DOHH2 (cell line): ENCODE results near the gene CERS3.
A peak's percentile ranks its signal among the peaks of the same experiment; 100 is the strongest.

Experiments used
- H3F3A ChIP-seq: fragments of 200-600 bp; sonication (generic), shearing (Covaris generic); 2 replicates; pipeline ENCODE4 v1.6.0; 2016; ENCODE audit warnings: antibody characterized with exemption, mild to moderate bottlenecking; ENCODE audit not compliant: control insufficient read depth, insufficient read depth
- H3K27ac ChIP-seq: fragments of 200-600 bp; sonication (generic); 2 replicates; pipeline ENCODE4 v1.5.1; 2014; ENCODE audit warnings: low read depth, mild to moderate bottlenecking, low read length, moderate library complexity
- H3K27me3 ChIP-seq: fragments of 200-600 bp; sonication (generic); 2 replicates; pipeline ENCODE4 v1.6.1; 2014; ENCODE audit warnings: mild to moderate bottlenecking, low read length, mixed read lengths; ENCODE audit not compliant: control insufficient read depth
- H3K36me3 ChIP-seq: fragments of 200-600 bp; sonication (generic); 2 replicates; pipeline ENCODE4 v1.6.1; 2014; ENCODE audit warnings: mild to moderate bottlenecking, low read length, moderate library complexity, mixed read lengths; ENCODE audit not compliant: control insufficient read depth
- H3K4me1 ChIP-seq: fragments of 200-600 bp; sonication (generic); 2 replicates; pipeline ENCODE4 v1.6.1; 2014; ENCODE audit warnings: mild to moderate bottlenecking, low read length, mixed read lengths; ENCODE audit not compliant: control insufficient read depth
- H3K4me2 ChIP-seq: fragments of 200-600 bp; sonication (generic); 2 replicates; pipeline ENCODE4 v1.6.0; 2014; ENCODE audit warnings: mild to moderate bottlenecking, low read length, moderate library complexity
- H3K4me3 ChIP-seq: fragments of 200-600 bp; sonication (generic); 2 replicates; pipeline ENCODE4 v1.5.1; 2014; ENCODE audit warnings: mild to moderate bottlenecking, low read length, mixed read lengths
- H3K79me2 ChIP-seq: fragments of 200-600 bp; sonication (generic); 2 replicates; pipeline ENCODE4 v1.6.1; 2014; ENCODE audit warnings: mild to moderate bottlenecking, low read length, mixed read lengths; ENCODE audit not compliant: control insufficient read depth
- H3K9me2 ChIP-seq: fragments of 200-600 bp; sonication (generic); replicated peaks from 2 replicates; pipeline ENCODE4 v1.6.1; 2014; ENCODE audit warnings: mild to moderate bottlenecking, low read length, mixed read lengths; ENCODE audit not compliant: control insufficient read depth
- H3K9me3 ChIP-seq: fragments of 200-600 bp; sonication (generic); 2 replicates; pipeline ENCODE4 v1.6.1; 2014; ENCODE audit warnings: antibody characterized with exemption, low read length, mixed read lengths; ENCODE audit not compliant: control insufficient read depth, insufficient read depth
- H4K20me1 ChIP-seq: fragments of 200-600 bp; sonication (generic); 2 replicates; pipeline ENCODE4 v1.6.0; 2014; ENCODE audit warnings: low read depth, mild to moderate bottlenecking, antibody characterized with exemption, low read length, moderate library complexity; ENCODE audit not compliant: control insufficient read depth, insufficient read depth
- EZH2phosphoT487 ChIP-seq: fragments of 200-600 bp; sonication (generic); IDR thresholded peaks from 2 replicates; pipeline ENCODE4 v1.6.1; 2017; ENCODE audit warnings: borderline replicate concordance, mild to moderate bottlenecking, antibody characterized with exemption, low read length, moderate library complexity, mixed read lengths
- TF ChIP-seq, protein P1 (sequence below): fragments of 200-600 bp; sonication (generic); IDR thresholded peaks from one replicate; pipeline ENCODE4 v1.5.1; 2014; ENCODE audit warnings: antibody characterized with exemption, mild to moderate bottlenecking, low read depth, low read length; ENCODE audit not compliant: poor library complexity, severe bottlenecking

Gene CERS3

DNA sequence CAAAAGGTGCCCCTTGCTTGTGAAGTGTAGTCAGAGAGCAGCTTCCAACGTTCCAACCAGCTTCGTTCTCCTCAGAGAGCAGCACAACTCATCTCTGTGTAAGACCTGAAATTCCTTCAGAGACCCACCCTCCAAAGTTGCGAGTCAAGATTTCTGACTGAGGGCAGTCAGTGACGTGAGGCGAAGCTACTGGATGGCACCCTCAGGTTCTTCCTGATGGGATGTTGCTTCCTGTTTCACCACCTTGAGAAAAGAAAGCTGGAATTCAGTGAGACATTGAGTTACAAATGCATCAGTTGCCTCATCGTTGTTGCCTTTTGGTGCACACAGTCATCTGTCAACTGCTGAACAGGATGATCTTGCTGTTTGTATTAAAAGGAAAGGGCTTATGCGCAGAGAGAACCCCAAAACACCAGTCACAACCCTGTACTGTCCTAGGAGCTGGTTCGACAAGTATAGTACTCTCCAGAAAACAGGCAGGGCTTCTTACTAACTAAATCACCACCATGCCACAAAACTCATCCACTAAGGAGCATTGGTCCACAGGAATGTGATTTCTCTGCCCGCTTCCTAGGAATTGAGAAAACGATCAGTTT, at the start of gene CERS3:
Gene CERS3 (minus strand): TSS at position 118 of the 596 bp plus-strand sequence. CDS start 27,101 bp downstream, outside the sequence.
- no peak for TF ChIP-seq EZH2phosphoT487
- TF ChIP-seq, protein P1, sequence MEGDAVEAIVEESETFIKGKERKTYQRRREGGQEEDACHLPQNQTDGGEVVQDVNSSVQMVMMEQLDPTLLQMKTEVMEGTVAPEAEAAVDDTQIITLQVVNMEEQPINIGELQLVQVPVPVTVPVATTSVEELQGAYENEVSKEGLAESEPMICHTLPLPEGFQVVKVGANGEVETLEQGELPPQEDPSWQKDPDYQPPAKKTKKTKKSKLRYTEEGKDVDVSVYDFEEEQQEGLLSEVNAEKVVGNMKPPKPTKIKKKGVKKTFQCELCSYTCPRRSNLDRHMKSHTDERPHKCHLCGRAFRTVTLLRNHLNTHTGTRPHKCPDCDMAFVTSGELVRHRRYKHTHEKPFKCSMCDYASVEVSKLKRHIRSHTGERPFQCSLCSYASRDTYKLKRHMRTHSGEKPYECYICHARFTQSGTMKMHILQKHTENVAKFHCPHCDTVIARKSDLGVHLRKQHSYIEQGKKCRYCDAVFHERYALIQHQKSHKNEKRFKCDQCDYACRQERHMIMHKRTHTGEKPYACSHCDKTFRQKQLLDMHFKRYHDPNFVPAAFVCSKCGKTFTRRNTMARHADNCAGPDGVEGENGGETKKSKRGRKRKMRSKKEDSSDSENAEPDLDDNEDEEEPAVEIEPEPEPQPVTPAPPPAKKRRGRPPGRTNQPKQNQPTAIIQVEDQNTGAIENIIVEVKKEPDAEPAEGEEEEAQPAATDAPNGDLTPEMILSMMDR: no peak
- no peaks in the 10 kb centered on the region for H3K79me2 ChIP-seq
- H3K4me3 ChIP-seq: no peak within 1 kb of the TSS
- no peaks in the 10 kb centered on the region for H3K4me1 ChIP-seq
- no peaks in the 10 kb centered on the region for H4K20me1 ChIP-seq
- no peaks in the 10 kb centered on the region for H3K27me3 ChIP-seq
- no peaks in the 10 kb centered on the region for H3F3A ChIP-seq
- no peak within 1 kb of the TSS for H3K4me2 ChIP-seq
- no peak within 1 kb of the TSS for H3K27ac ChIP-seq
- H3K9me2 ChIP-seq: no peaks in the 10 kb centered on the region
- no peaks in the 10 kb centered on the region for H3K9me3 ChIP-seq
- H3K36me3 ChIP-seq: no peaks in the 10 kb centered on the region

DNA sequence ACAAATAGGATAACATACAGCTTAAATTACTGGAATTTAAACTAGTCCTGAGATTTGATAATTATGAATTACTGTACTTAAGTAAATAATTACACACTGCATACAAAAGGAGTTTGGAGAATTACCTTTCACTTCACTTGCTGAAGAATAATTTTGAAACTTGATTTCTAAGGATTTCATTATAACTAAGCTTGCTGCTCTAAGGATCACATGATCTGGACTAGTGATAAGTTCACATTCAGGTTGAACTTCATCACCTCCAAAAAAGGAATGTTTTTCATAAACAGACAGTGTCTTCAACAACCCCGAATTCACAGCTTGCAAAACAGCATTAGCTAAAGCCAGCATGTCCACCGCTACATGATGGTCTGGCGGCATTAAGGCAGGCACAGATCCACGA, 44.8 kb upstream of the CERS3 start:
- H3K27ac ChIP-seq: no peak overlapping the region
- H3K36me3 ChIP-seq: peaks cover 37% of the 10 kb centered on the region
- no peaks in the 10 kb centered on the region for H4K20me1 ChIP-seq
- no peaks in the 10 kb centered on the region for H3K79me2 ChIP-seq
- H3K4me2 ChIP-seq: no peak overlapping the region
- no peaks in the 10 kb centered on the region for H3K4me1 ChIP-seq
- H3K9me2 ChIP-seq: no peaks in the 10 kb centered on the region
- H3K27me3 ChIP-seq: no peaks in the 10 kb centered on the region
- H3K9me3 ChIP-seq: no peaks in the 10 kb centered on the region
- no peaks in the 10 kb centered on the region for H3F3A ChIP-seq
- TF ChIP-seq EZH2phosphoT487: no peak
- TF ChIP-seq, protein P1: no peak
- no peak overlapping the region for H3K4me3 ChIP-seq

DNA sequence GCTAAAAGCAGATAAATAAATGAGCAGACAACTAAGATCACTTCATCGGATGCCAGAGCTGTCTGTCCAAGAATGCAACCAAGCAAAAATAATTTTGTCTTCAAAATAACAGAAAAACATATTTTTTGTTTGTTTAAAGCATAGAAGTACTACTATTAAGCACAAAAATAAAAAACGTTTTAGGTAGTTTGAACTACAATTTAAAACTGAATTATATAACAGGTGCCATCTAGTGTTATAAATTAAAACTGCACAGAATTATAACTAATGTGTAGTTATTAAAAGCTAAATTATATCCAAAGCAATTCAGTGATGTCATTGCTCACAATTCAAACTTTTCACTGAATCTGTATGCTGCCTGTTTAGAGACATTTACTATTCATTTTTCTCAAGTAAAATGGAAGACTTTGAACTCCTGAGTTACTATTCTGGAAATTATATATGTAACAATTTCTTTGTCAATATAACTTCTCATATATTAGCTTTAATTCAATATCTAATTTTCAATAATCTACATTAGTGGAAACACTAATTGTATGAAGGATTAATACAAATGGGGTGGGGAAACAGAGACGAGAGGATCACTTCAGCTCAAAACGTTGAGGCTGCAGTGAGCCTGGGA, 43.7 kb upstream of the CERS3 start:
- TF ChIP-seq, protein P1: peak; percentile 55
- no peak for TF ChIP-seq EZH2phosphoT487
- H3K79me2 ChIP-seq: no peaks in the 10 kb centered on the region
- H4K20me1 ChIP-seq: no peaks in the 10 kb centered on the region
- H3K4me1 ChIP-seq: no peaks in the 10 kb centered on the region
- no peak overlapping the region for H3K27ac ChIP-seq
- H3K9me2 ChIP-seq: no peaks in the 10 kb centered on the region
- H3K9me3 ChIP-seq: no peaks in the 10 kb centered on the region
- H3K36me3 ChIP-seq: peaks cover 37% of the 10 kb centered on the region
- H3K4me2 ChIP-seq: no peak overlapping the region
- no peaks in the 10 kb centered on the region for H3K27me3 ChIP-seq
- no peak overlapping the region for H3K4me3 ChIP-seq
- no peaks in the 10 kb centered on the region for H3F3A ChIP-seq
